NCI-H524 (cell line): ENCODE measurements around the gene GPR171.

ENCODE experiments used
- DNase-seq, 2 experiments: peaks; one replicate each; lab custom pipeline; 2025; lab: John Stamatoyannopoulos, UW

GPR171 gene

GRCh38 chr3:151213151-151213550 is 10.1 kb upstream of the GPR171 start:
- DNase-seq: no peak

GRCh38 chr3:151210676-151211381 is 7.8 kb upstream of the GPR171 start:
- no peak for DNase-seq

GRCh38 chr3:151209654-151210053 is 6.6 kb upstream of the GPR171 start:
- no peak for DNase-seq

GRCh38 chr3:151206201-151206600 is 3.2 kb upstream of the GPR171 start:
- no peak for DNase-seq

- DNase-seq: no peak
Measured at GRCh38 chr3:151205482-151205881, 2.5 kb upstream of the GPR171 start.

GRCh38 chr3:151204530-151205402 is 1.8 kb upstream of the GPR171 start:
- no peak for DNase-seq

- DNase-seq: no peak
Measured at GRCh38 chr3:151201051-151201730, 1.8 kb downstream of the GPR171 start.

- no peak for DNase-seq
Measured at GRCh38 chr3:151200586-151200985, 2.4 kb downstream of the GPR171 start.

GRCh38 chr3:151199554-151200438 is 3.2 kb downstream of the GPR171 start:
- DNase-seq: no peak

- DNase-seq: no peak
Measured at GRCh38 chr3:151198849-151199248, 4.2 kb downstream of the GPR171 start.

GRCh38 chr3:151197981-151198767 is 4.8 kb downstream of the GPR171 start:
- no peak for DNase-seq

GRCh38 chr3:151197228-151197627 is 5.8 kb downstream of the GPR171 start:
- no peak for DNase-seq

GRCh38 chr3:151196434-151196833 is 6.6 kb downstream of the GPR171 start:
- no peak for DNase-seq

GRCh38 chr3:151195826-151196225 is 7.2 kb downstream of the GPR171 start:
- DNase-seq: no peak

- DNase-seq: no peak
Measured at GRCh38 chr3:151192545-151192944, 10.5 kb downstream of the GPR171 start.

- no peak for DNase-seq
Measured at GRCh38 chr3:151191095-151191494, 11.9 kb downstream of the GPR171 start.

- no peak for DNase-seq
Measured at GRCh38 chr3:151183265-151183671, 19.7 kb downstream of the GPR171 start.

- no peak for DNase-seq
Measured at GRCh38 chr3:151182349-151183079, 20.5 kb downstream of the GPR171 start.

GRCh38 chr3:151178208-151178845 is 24.7 kb downstream of the GPR171 start:
- DNase-seq: no peak

GRCh38 chr3:151175952-151176351 is 27.1 kb downstream of the GPR171 start:
- DNase-seq: no peak
